ENCODE results near the gene AMOTL2.

Gene AMOTL2

DNA sequence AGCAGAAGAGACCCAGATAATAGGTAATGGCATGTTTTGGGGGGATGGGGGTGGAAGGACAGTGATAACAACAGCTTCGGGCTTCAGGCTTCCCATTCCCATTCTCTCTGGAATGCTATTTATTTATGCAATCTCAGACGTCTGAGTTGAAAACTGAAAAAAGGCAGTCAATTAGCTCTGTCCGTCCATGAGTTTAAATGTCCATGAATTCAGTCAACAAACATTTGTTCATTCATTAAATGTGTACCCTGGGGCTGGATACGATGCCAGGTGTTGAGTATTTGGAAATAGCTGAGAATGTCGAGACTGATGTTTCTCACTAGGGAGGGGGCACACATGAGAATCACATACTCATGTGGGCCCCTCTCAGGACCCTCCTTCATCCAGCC is 42.4 kb downstream of the AMOTL2 start:
- DNase-seq = no peak

DNA sequence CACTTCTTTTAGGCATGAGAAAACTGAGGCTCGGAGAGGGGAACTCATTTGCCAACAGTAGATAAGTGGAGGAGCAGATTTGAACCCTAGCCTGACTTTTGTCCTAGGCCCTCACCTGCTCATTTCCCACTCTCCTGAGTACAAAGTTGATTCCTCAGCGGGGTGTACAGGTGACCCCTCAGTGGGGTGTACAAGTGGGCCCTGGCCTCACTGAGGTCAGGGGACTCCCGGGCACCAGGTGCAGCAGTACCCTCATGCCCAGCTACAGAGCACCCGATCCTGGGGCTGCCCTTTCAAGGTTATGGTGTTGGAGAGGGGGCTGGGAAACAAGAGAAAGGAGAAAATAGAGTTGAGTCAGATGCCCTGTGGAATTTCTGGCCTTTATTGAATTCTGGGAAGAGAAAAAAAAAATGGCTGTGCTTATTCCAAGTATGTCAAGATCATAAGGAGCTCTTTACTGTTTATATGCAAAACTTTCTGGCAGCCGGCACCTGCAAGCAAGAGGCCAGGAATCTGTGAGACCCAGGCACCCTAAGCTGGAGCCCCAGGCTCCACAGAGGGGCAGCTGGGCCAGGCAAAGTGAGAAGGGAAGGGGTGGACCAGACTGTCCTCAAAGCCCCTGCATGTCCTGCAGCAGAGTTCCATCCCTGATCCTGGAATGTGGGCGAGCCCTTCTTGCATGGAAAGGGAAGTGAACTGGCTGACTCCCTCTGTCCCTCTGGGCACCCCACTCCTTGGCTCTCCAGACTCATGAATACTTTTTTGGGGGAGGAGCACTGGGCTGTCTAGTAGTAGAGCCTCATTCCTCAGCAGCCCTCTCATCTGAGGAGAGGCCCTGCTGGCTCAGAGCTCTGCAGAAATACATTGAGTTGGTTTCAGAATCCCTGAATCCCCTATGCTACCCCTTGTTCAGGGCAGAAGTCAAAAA is 43.1 kb downstream of the AMOTL2 start:
- no peak for DNase-seq

DNA sequence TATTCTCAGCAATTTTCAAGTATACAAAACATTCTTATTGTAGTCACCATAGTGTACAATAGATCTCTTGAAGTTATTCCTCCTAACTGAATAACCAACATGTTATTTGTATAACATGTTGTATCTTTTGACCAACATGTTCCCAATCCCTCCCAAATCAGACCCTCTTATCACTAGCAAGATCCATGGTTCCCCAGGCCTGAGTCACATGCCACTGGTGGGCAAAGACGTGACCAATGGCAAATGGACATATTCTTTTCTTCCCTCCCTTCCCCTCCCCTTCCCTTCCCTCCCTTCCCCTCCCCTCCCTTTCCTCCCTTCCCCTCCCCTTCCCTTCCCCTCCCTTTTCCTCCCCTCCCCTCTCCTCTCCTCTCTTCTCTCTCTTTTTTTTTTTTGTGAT is 45.4 kb downstream of the AMOTL2 start:
- no peak for DNase-seq

DNA sequence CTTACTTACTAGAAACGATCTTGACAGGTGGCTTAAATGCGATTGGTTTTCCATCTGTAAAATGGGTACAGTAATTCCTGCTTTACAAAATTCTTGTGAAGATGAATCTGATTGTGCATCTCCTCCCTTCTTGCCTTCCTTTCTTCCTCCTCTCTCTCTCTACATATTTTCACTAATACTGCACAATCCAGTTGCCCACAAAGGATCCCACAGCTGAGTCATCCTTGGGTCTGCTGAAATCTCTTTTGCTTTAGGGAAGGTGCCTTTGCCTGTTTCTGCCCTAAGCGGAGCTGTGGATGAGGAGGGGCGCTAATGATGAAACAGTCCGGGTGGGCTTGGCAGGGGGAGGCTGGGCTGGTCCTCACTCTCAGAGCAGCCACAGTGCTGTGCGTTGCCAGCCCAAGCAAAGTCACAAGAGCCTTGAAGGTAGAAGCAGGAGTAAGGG is 46.1 kb downstream of the AMOTL2 start:
- DNase-seq = no peak

DNA sequence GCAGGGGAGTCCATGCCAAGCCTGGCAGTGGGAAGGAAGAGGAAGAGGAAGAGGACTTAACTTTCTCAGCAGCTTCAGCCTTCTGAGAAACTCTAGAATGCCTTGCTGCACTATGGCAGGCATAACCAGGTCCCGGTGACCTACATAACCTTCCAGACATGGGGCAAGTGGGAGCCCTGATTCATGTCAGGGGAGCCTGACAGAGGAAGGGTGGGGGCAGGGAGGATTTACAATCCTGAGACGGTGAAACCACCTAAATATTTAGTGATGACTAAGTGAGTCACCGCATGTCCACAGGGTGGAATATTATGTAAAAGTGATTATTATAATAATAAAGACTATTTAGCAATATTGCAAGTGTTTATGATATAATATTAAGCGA is 46.7 kb downstream of the AMOTL2 start:
- no peak for DNase-seq

DNA sequence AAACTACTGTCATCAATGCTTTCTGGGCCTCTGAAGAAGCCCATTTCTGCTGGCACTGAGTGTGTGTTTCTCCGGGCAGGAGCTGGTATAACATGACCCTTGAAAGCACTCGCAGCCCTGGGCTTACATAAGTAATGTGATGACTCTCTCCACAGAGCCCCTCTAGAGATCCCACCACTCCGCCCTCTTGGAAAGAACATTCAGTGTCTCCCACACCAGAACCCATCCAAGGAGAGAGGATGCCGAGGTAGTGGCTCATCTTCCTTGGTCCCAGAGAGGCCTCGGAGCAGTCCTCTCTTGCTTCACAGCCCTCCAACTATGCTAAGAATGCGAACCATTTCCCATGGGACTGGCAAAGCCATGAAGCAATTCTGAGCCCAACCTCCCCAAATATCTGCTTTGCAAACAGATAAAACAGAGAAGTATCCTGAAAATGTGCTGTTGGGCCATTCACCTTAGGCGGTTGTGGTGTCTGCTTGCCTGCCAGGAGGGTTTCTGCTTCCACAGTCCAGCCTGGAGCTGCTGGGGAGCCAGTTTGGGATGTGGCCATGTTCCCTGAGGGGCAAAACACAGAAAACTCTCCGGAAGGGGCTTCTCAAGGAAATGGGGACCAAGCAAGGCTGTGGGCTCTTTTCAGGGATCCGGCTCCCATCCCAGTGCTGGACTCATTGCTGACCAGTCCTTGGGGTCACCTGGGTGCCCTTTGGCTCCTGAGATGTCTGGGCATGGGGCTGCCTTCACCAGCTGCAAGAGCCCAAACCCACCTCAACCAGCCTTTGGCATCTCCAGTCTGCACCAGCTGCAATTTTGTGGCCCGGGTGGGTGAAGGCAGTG is 47.3 kb downstream of the AMOTL2 start:
- DNase-seq = no peak

DNA sequence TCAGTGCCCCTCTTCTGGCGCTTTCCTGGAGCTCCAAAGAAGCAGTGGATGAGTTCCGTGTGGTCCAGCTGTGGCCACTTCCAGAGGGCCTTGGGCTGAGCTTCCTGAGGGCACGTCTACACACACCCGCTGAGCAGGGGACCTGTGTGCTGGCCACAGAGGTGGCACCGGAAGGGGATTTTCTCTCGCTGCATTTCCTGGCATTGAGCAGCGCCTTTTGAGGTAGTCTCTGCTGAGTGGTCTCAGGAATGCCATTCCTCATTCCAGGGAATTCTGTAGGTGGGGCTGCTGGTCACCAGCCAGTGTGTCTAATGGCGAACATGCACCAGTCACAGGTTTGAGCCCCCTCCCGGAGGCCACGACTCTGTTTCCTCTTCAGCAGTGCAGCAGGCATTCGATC is 48.1 kb downstream of the AMOTL2 start:
- no peak for DNase-seq

DNA sequence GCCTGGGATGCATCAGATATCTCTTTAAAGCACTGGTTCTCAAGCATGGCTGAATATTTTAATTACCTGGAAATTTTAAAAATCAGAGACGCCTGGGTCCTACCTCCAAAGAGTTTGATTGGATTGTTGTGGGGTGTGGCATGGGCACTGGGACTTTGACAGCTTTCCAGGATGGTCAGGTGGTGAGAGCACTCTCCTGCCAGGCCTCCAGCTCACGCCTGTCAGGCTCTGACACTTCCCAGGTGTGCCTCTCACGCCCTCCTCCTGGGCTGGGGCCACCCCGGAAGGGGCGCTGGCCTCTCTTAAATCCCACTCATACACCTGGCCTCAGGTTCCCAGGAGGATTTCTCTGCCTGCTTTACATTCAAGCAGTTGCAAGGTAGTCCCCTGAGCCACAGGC is 48.5 kb downstream of the AMOTL2 start:
- no peak for DNase-seq

DNA sequence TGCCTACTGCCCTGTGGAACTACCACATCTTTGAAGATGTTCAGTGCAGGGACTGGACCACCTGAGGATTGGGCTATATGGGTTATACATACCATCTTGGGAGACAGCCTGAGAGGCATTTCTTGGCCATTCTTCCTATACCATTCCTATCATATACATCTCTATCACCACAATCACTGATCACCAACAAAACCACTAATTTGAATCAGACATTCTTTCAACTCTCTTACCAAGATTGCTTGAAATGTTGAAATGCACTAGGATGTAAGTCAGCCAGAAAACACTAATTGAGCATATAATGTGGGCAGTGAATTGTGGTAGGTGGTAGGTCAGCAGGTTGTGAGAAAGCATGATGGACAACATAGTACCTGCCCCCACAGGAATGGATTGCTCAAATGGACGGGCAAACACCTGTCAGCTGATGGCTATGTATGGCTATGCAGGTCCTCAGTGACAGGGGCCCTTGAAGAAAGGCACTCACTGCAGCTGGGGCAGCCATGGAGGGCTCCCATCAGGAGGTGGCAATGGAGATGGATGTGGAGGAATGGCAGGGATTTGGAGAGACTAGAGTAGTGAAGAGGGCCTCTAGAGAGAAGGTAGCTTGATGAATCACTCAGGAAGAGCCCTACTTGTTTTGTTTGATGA is 49.1 kb downstream of the AMOTL2 start:
- no peak for DNase-seq

DNA sequence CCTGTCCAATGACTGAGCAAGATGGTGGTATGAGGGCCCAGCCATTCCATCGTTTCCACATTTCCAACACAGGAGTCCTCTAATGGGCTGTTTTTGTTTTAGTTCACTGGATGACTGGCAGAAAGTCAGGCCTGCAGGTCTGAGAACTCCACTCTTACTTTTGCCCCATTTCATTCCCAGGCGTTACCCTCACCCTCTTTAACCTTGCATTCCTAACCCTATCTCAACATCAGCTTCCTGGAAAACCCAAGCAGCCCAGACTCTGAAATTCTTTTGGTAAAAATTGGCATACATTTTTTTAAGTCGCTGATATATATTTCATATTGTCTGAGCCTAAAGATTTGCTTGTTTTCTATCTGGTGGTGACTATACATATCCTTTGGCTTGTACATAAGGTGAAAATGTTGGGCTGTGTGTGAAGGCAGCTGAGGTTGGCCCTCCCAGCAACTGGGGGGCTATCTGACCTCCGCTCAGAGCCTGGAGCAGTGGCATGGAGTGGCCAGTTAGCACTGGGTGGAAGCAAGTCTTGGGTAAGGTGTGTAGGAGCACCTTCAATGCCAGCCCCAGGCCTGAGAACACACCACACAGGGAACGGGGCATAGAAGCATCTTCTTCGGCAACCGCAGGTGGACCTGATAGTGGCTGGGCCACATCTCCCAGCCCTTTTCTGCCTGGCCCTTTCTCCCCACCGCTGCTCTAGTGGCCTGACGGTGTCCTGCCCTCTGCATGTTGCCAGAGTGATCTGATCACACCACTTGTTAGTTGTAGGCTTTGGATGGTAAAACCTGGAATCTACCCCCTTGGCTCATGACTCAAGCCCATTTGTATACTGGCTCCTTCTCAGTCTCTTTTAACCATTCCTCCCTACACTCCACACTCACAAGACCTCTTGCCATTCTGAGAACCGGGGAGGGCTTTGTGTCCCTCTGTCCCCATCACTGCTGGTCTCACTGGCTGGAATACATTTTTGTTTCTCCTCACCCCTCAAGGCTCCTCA is 50.0 kb downstream of the AMOTL2 start:
- DNase-seq = no peak

DNA sequence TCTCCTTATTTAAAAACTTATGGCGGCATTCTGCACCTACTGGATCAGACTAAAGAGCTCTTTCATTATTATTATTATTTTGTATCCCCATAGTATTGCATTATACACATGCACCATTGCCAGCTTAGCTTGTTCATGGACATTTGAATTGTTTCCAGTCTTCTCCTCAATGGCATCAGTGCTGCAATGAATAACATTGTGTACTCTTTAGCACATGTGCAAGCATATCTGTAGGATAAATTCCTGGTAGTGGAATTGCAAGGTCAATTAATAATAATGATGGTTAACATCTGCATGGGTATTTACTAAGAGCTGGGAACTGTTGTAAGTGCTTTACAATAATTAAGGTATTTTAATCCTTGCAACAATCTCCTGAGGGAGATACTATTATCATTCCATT is 52.0 kb downstream of the AMOTL2 start:
- DNase-seq = no peak

DNA sequence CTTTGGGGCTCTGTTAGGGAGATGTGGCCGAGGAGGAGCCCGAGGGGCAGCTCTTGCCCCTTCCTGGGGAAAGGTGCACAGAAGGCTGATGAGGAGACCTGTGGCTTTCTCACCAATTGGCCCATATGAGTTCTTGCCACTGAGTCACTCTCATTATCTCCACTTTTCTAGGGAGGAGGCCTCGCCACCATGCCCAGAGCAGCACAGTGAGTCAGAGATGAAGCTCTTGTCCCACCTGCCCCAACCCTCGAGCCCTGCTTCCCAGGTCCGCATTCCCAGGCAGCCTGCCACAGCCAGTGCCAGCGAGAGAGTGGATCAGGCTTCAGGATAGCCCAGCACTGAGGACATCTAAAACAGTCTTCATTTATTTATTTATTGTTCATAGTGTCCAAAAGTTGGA is 53.5 kb downstream of the AMOTL2 start:
- no peak for DNase-seq

DNA sequence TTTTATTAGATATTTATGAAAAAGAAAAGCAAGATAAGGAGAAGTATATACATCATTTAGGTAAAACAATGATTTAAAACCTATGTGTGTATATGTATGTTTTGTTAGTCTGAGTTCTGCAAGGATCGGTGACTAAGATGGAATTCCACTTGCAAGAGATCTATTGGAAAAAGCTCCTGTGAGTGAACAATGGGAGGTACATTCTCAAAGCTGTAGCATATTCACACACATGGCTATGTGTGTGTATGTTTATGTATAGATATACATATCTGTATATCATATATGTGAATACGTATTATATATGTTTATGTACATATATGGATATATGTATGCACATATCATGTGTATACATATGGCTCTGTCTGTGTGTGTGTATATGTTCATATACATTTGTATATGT is 54.3 kb downstream of the AMOTL2 start:
- DNase-seq = no peak

DNA sequence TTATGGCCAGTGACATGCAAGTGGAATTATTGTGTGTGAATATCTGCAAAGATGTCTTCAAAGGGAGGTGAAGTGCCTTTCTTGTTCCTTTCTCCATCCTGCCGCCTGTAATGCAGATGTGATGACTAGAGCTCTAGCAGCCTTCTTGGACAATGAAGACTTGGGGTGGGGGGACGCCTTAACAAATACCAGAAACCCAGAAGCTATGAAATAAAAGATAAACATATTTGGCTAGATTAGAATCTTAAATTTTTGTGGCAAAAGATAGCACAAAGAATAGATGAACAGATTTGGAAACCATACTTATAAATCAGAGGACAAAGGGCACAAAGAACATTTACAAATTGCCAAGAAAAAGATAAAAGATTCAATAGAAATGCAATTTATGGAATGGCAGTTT is 56.1 kb downstream of the AMOTL2 start:
- no peak for DNase-seq

DNA sequence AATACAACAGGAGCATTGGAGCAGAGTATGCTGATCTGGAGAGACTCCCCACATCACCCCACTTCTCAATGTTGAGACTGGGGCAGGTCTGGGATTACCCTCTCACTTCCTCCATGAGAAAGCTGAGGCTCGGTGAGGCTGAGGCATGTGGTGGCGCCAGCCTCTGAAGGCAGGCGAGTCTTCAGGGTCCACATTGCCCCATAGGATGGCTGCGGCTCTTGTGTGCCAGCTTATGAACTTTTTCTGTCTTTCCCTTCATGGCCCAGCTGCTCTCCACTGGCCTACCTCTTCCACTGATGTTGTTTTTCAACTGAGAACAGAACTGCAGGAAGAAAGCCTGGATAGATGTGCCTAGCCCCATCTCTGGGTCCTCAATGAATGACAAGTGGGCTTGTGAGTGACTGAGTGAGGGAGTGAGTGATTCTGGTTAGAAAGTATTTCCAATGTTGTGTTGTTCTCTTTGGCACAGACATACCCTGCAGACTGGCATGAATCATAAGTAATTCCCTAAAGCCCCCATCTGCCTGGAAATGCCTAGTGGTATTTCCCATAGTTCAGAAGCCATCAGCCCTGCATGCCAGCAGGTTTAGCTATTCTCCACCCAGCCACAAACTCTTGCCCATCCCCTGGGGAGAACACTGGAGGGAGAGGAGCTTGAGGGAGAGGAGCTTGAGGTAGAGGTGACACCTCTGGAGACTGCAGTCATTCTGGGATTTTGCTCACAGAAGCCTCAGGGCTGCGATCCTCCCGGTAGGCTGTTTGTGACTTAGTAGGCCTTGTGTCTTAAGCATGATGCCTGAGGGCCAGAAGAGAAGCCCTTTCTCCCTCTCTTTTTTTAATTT is 56.9 kb downstream of the AMOTL2 start:
- DNase-seq = no peak

DNA sequence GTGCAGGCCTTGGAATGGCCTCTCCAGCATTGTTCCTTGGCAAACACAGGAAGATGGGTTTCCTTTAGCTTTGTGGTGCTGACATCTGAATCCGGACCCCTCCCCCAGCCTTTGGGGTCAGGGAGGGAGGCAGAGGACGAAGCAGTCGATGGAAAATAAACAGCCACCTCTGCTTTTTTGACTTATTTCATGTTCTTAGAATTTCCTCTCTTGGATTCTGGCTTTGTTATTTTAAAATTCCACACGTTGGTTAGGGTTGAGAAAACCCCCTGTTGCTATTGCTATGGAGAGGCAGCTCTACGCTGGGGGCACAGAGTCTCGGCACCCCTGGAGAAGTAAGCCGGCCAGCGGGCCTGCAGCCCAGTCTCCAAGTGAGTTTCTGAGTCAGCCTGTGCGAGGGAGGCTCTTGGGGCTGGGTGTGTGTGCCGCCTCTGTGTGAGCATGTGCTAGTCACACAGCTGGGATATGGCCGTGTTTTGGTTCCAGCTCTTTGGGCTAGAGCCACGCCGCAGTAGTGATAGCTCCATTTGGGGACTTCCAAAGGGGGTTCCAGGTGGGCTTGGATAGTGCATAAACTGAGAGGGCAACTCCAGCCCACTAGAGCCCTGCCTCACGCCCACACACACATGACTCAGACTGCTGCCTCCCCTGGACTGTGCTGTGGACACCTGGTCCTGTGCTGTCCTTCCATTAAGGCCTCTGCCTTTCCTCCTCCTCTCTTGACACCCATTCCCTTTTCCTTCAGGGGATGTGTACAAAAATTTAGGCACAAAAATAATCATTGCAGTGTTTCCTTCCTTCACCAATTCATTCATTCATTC is 58.8 kb downstream of the AMOTL2 start:
- DNase-seq = no peak

DNA sequence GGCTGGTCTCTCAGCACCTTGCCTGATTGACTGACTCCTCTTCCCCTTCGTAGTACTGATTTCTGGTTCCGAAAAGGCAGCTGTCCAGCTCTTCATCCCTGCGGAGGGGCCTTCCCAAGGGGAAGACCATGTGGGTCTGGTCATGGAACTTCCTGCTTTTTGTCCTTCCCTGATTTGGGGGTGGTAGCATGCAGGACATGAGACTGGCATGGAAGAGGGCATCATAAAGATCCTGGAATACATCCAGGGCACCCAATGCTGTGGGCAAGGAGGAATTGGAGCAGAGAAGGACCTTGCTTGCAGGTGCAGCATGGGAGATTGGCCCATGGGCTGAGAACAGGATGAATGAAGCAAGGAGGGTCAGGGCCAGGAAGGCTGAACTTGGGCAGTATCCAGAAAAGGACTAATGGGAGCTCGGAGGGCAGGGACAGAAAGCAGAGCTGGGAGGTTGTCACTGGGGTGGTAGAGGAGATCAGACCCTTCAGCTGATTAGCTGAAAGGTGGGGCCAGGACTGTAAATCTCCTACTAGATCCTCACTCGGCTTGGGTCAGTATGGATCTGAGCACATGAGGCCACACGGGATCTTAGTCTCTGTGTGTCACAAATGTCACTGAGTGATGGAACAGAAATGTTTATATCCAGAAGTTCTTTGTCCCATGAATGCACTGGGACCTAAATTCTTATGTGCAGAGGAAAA is 59.5 kb downstream of the AMOTL2 start:
- DNase-seq = no peak

DNA sequence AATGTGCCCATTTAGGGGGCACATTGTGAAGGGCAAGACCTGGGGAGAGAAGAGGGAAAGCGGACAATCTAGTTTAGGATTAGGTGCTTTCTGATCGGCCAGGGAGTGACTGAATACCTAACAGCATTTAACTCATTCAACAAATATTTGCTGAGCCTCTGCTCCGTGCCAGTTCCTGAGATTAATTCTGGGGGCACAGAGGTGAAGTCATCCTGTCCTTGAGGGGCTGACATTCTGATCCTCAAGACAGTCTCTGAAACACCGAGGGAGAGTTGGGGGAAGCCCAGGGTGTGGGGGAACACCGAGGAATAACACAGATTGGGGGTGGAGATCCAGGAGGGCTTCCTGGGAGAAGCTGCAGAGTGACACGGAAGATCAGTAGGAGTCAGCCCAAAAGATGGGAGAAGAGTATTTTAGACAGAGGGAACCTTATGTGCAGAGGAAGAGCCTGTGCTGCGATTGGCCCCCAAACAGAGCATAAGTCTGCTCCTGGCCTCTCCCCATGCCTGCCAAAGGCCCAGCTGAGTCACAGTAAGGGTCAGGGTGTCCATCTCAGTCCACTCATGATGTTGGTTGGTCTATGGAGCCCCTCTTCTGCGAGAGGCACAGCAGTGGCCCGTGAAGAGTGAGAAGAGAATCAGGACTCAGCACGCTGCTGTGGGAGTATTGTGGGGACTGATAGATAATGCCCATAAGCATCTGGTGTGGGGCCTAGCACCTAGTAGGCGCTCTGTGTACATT is 60.2 kb downstream of the AMOTL2 start:
- no peak for DNase-seq
